Measurements from ENCODE around the gene PDCL3. TPM values are rescaled to one million over a fixed set of nuclear protein-coding genes. Genes with fewer than 3 reads are reported as not detected.

PDCL3 gene
- polyA plus RNA-seq, 3 donors from 2014 or later: 54.7 to 62.1 (median 61.5) TPM

DNA sequence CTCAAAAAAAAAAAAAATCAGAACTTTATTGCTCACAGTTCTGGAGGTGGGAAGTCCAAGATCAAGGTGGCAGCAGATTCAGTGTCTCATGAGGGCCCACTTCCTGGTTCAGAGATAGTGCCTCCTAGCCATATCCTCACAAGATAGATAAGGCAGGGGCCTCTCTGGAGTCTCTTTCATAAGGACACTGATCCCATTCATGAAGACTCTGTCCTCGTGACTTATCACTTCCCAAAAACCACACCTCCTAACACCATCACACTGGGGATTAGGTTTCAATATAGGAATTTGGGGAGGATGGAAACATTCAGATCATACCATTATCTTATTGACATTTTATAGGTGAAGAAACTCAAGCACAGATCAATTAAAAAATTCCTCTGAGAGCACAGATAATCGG, 61.1 kb downstream of the PDCL3 start:
- peaks cover 0 to 3% of the 10 kb centered on the region in 2 donors for H3K4me1 Mint-ChIP-seq
- H3K9me3 Mint-ChIP-seq: no peaks in the 10 kb centered on the region
- H3K4me3 Mint-ChIP-seq: no peak overlapping the region
- H3K27me3 Mint-ChIP-seq (ENCODE audit: low read depth in 3 of 3): peaks cover 3 to 19% (median 5%) of the 10 kb centered on the region in 3 donors
- no peak for DNase-seq
- H3K36me3 Mint-ChIP-seq: no peaks in the 10 kb centered on the region
- no peak overlapping the region for H3K27ac Mint-ChIP-seq

DNA sequence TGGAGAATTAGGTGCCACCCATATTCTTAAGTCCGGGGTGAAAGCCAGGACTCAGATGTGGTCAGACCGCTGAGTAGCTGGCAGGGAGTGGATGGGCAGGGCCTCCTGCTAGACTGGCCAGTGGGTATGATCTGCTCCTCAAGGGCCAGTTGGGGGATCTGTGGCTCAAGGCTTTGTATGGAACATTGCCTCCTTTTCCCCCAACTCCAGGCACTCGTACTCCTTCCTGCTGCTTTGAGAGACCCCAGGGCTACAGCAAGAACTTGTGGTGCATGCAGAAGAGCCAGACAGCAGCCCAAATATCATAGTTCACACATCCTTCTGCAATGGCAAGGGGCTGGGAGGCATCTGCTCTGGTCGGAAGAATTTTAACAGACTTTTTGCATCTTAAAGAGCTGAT, 61.7 kb downstream of the PDCL3 start:
- no peaks in the 10 kb centered on the region for H3K9me3 Mint-ChIP-seq
- no peak overlapping the region for H3K27ac Mint-ChIP-seq
- H3K27me3 Mint-ChIP-seq (ENCODE audit: low read depth in 3 of 3): peaks cover 3 to 14% (median 5%) of the 10 kb centered on the region in 3 donors

DNA sequence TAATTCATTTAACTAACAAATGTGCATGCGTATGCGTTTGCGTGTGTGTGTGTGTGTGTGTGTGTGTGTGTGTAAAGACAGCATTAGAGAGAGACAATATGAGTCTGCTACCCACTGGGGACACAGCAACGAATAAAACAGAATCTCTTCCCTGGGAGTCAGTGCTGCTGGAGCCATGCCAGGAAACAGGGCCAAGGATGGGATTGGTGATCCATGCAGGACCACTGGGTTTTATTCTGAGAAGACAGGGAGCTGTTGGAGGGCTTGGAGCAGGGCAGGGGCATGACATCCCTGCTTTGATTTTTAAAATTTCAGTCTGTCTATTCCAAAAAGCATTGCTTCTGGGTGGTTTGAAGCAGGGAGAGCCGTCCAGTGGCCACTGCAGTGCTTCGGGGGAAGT, 62.9 kb downstream of the PDCL3 start:
- H3K27me3 Mint-ChIP-seq (ENCODE audit: low read depth in 3 of 3): peaks cover under 1 to 9% (median 8%) of the 10 kb centered on the region in 3 donors
- H3K36me3 Mint-ChIP-seq: no peaks in the 10 kb centered on the region
- no peaks in the 10 kb centered on the region for H3K9me3 Mint-ChIP-seq
- H3K27ac Mint-ChIP-seq: no peak overlapping the region
- no peak for DNase-seq
- peaks cover 0 to 3% of the 10 kb centered on the region in 2 donors for H3K4me1 Mint-ChIP-seq
- H3K4me3 Mint-ChIP-seq: no peak overlapping the region

More for the DNA sequence above, 61.7 kb downstream of the PDCL3 start:
- peaks cover 0 to 3% of the 10 kb centered on the region in 2 donors for H3K4me1 Mint-ChIP-seq
- H3K36me3 Mint-ChIP-seq: no peaks in the 10 kb centered on the region
- no peak for DNase-seq
- no peak overlapping the region for H3K4me3 Mint-ChIP-seq

Other genes with a start within 250 kb of the PDCL3 start
- gene LONRF2, start 240.5 kb upstream of the PDCL3 start, polyA plus RNA-seq: not detected
- 10 to 100 TPM in 1 of 3 donors, 1 to 10 TPM in 2; 5.0 to 10.3 (median 7.1) TPM for gene CHST10, start 145.3 kb upstream of the PDCL3 start, polyA plus RNA-seq
- gene NMS, start 92.5 kb upstream of the PDCL3 start, polyA plus RNA-seq: not detected

All from immature natural killer cell (primary cell).